CD14-positive monocyte (primary cell): Measurements from ENCODE around the gene ATPAF1. TPM values are rescaled to one million over a fixed set of nuclear protein-coding genes. Genes with fewer than 3 reads are reported as not detected.

Source experiments
- DNase-seq, 3 donors: peaks; one replicate each; pipeline ENCODE4 v3.0.0-alpha.2; 2011 to 2022
- H2AFZ ChIP-seq: 2 replicates; pipeline ENCODE4 v1.6.0; 2012; ENCODE audit warnings: mild to moderate bottlenecking, low read depth, low read length, inconsistent platforms; ENCODE audit not compliant: insufficient read depth, poor library complexity, severe bottlenecking
- H3K27ac ChIP-seq, 2 donors: 1 replicate in 1 of 2; 2 replicates in 1 of 2; pipeline ENCODE4 v1.5.1; 2012 to 2013; ENCODE audit warnings: low read length in 2 of 2, control low read depth in 1 of 2, inconsistent platforms in 1 of 2, low read depth in 1 of 2, mild to moderate bottlenecking in 1 of 2
- H3K27me3 ChIP-seq, 2 donors: one replicate each; pipeline versions ENCODE4 v1.6.0 to v1.6.1; 2011 to 2013; ENCODE audit warnings: low read length in 2 of 2; ENCODE audit not compliant: control insufficient read depth in 2 of 2, insufficient read depth in 2 of 2
- H3K36me3 ChIP-seq, 2 donors: replicated peaks in 1 of 2; 1 replicate in 1 of 2; 2 replicates in 1 of 2; pipeline versions ENCODE4 v1.5.1 to v1.6.1; 2012 to 2013; ENCODE audit warnings: low read length in 2 of 2, control low read depth in 1 of 2, inconsistent platforms in 1 of 2, mild to moderate bottlenecking in 1 of 2; ENCODE audit not compliant: insufficient read depth in 2 of 2, control insufficient read depth in 1 of 2
- H3K4me1 ChIP-seq, 2 donors: 1 replicate in 1 of 2; 2 replicates in 1 of 2; pipeline versions ENCODE4 v1.5.1 to v1.6.1; 2012 to 2013; ENCODE audit warnings: low read length in 2 of 2, control low read depth in 1 of 2, inconsistent platforms in 1 of 2, mild to moderate bottlenecking in 1 of 2, moderate library complexity in 1 of 2; ENCODE audit not compliant: insufficient read depth in 2 of 2, control insufficient read depth in 1 of 2
- H3K4me2 ChIP-seq: replicated peaks from 2 replicates; pipeline ENCODE3; 2012; ENCODE audit warnings: low read length, moderate library complexity, mild to moderate bottlenecking; ENCODE audit not compliant: poor library complexity, severe bottlenecking; ENCODE audit errors: extremely low read depth
- H3K4me3 ChIP-seq, 3 experiments: fragments of 200-600 bp in 1 of 3; sonication (generic) in 1 of 3; replicated peaks in 1 of 3; 1 replicate in 2 of 3; 2 replicates in 1 of 3; pipeline ENCODE4 v1.5.1; 2011 to 2013; ENCODE audit warnings: low read length in 3 of 3, mild to moderate bottlenecking in 3 of 3, control low read depth in 2 of 3, low read depth in 2 of 3, inconsistent platforms in 1 of 3, moderate library complexity in 1 of 3
- H3K79me2 ChIP-seq: 2 replicates; pipeline ENCODE4 v1.6.0; 2012; ENCODE audit warnings: mild to moderate bottlenecking, control low read depth, inconsistent platforms, low read length, moderate library complexity; ENCODE audit not compliant: insufficient read depth
- H3K9ac ChIP-seq: 2 replicates; pipeline ENCODE4 v1.6.0; 2017; ENCODE audit warnings: low read length, mild to moderate bottlenecking; ENCODE audit not compliant: insufficient read depth, poor library complexity, severe bottlenecking
- H3K9me3 ChIP-seq, 2 donors: replicated peaks in 1 of 2; 1 replicate in 1 of 2; 2 replicates in 1 of 2; pipeline versions ENCODE4 v1.5.1 to v1.6.1; 2012 to 2013; ENCODE audit warnings: low read length in 2 of 2, control low read depth in 1 of 2; ENCODE audit not compliant: control insufficient read depth in 1 of 2, insufficient read depth in 1 of 2
- H4K20me1 ChIP-seq: 2 replicates; pipeline ENCODE4 v1.6.0; 2012; ENCODE audit warnings: mild to moderate bottlenecking, low read length, control low read depth, moderate library complexity; ENCODE audit not compliant: insufficient read depth
- H3K27ac Mint-ChIP-seq, 7 donors: one replicate each; pipeline ENCODE4 v1.8.0; 2020; ENCODE audit warnings: mild to moderate bottlenecking in 7 of 7, mixed read lengths in 7 of 7, moderate library complexity in 6 of 7, inconsistent platforms in 2 of 7
- H3K27me3 Mint-ChIP-seq, 3 donors: one replicate each; pipeline ENCODE4 v1.8.0; 2021 to 2022; ENCODE audit warnings: low read depth in 3 of 3, mild to moderate bottlenecking in 3 of 3, mixed read lengths in 3 of 3, moderate library complexity in 3 of 3, inconsistent platforms in 1 of 3
- H3K36me3 Mint-ChIP-seq, 2 donors: one replicate each; pipeline ENCODE4 v1.8.0; 2020; ENCODE audit warnings: mixed read lengths in 2 of 2, inconsistent platforms in 1 of 2, mild to moderate bottlenecking in 1 of 2
- H3K4me1 Mint-ChIP-seq: one replicate; pipeline ENCODE4 v1.8.0; 2020; ENCODE audit warnings: mild to moderate bottlenecking, mixed read lengths
- H3K4me3 Mint-ChIP-seq, 2 donors: one replicate each; pipeline ENCODE4 v1.8.0; 2020; ENCODE audit warnings: mild to moderate bottlenecking in 2 of 2, mixed read lengths in 2 of 2, moderate library complexity in 1 of 2
- H3K9me3 Mint-ChIP-seq, 7 donors: one replicate each; pipeline ENCODE4 v1.8.0; 2020 to 2022; ENCODE audit warnings: mixed read lengths in 7 of 7, mild to moderate bottlenecking in 6 of 7, moderate library complexity in 6 of 7, inconsistent platforms in 2 of 7
- WGBS: methylation state at CpG from one replicate; pipeline ENCODE4 v1.1.5; 2013; ENCODE audit warnings: missing lambda C conversion rate; ENCODE audit not compliant: insufficient coverage; 5-methylcytosine and 5-hydroxymethylcytosine counted together
- intact Hi-C, 2 donors: fragments of 100-400 bp; cut with micrococcal nuclease; formaldehyde crosslinking; loops; one replicate each; pipeline versions ENCODE4 v1.15.0 to v1.15.1; 2023
- polyA plus RNA-seq, 3 donors: library from polyadenylated mRNA; depleted of rRNA in 1 of 3; unstranded in 2 of 3; stranded (reverse) in 1 of 3; fragments of 300-500 nt in 2 of 3; fragments of >200 nt in 1 of 3; fragmentation: Illumina TruSeq in 2 of 3; gene quantifications; 1 replicate in 2 of 3; 2 replicates in 1 of 3; pipeline ENCODE4 v1.2.3, GENCODE V29; 2012 to 2021
- TF ChIP-seq, protein P1 (sequence below): fragments of 200-600 bp; IDR thresholded peaks from one replicate; pipeline ENCODE4 v1.8.0; 2022; ENCODE audit warnings: antibody characterized with exemption, mild to moderate bottlenecking

The ATPAF1 gene
- polyA plus RNA-seq, 3 donors = 16.9 to 45.4 (median 33.4) TPM

- H3K9me3 Mint-ChIP-seq = no peaks in the 10 kb centered on the region
- H3K27me3 Mint-ChIP-seq = peaks cover 0 to 3% (median 0%) of the 10 kb centered on the region in 3 donors
- TF ChIP-seq, protein P1, sequence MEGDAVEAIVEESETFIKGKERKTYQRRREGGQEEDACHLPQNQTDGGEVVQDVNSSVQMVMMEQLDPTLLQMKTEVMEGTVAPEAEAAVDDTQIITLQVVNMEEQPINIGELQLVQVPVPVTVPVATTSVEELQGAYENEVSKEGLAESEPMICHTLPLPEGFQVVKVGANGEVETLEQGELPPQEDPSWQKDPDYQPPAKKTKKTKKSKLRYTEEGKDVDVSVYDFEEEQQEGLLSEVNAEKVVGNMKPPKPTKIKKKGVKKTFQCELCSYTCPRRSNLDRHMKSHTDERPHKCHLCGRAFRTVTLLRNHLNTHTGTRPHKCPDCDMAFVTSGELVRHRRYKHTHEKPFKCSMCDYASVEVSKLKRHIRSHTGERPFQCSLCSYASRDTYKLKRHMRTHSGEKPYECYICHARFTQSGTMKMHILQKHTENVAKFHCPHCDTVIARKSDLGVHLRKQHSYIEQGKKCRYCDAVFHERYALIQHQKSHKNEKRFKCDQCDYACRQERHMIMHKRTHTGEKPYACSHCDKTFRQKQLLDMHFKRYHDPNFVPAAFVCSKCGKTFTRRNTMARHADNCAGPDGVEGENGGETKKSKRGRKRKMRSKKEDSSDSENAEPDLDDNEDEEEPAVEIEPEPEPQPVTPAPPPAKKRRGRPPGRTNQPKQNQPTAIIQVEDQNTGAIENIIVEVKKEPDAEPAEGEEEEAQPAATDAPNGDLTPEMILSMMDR = no peak
- Histone ChIP-seq H3K27ac (no peak overlapping the region), H3K9me3 (no peaks in the 10 kb centered on the region), H3K4me1 (peaks cover 80 to 84% of the 10 kb centered on the region in 2 donors), H2AFZ (no peak overlapping the region), H3K9ac (no peak overlapping the region), H3K4me3 (peak overlapping the region in 1 of 3 experiments; percentile 27), H3K79me2 (peaks cover 34% of the 10 kb centered on the region), H4K20me1 (peaks cover 30% of the 10 kb centered on the region), H3K27me3 (no peaks in the 10 kb centered on the region), H3K4me2 (no peak overlapping the region), H3K36me3 (peaks cover 20 to 44% of the 10 kb centered on the region in 2 donors)
- no CpG with 5 or more reads among the region's 5 CpGs for WGBS
- H3K4me3 Mint-ChIP-seq = no peak overlapping the region
- peak overlapping the region in 3 of 7 donors; percentile 50 to 81 (median 58) for H3K27ac Mint-ChIP-seq
- H3K36me3 Mint-ChIP-seq = peaks cover 41 to 52% of the 10 kb centered on the region in 2 donors
- DNase-seq = no peak
- peaks cover 87% of the 10 kb centered on the region for H3K4me1 Mint-ChIP-seq
- intact Hi-C loops = loop anchor here in 1 of 2 donors (1.0 to 5.0 kb wide), 2 partner anchors 11 to 34 kb away; partner anchors contain the start of gene MOB3C
Measured at GRCh38 chr1:46583494-46583893, 84.7 kb downstream of the ATPAF1 start.

GRCh38 chr1:46582972-46583371 is 85.2 kb downstream of the ATPAF1 start:
- Histone ChIP-seq H3K36me3 (peaks cover 24 to 50% of the 10 kb centered on the region in 2 donors), H4K20me1 (peaks cover 33% of the 10 kb centered on the region), H3K4me3 (peak overlapping the region in 1 of 3 experiments; percentile 27), H2AFZ (no peak overlapping the region), H3K27me3 (no peaks in the 10 kb centered on the region), H3K4me2 (peak overlapping the region; percentile 2), H3K9ac (no peak overlapping the region), H3K4me1 (peaks cover 81 to 88% of the 10 kb centered on the region in 2 donors), H3K27ac (peak overlapping the region in 1 of 2 donors; percentile 86), H3K79me2 (peaks cover 34% of the 10 kb centered on the region), H3K9me3 (no peaks in the 10 kb centered on the region)
- no peaks in the 10 kb centered on the region for H3K9me3 Mint-ChIP-seq
- intact Hi-C loops = loop anchor here in 1 of 2 donors (1.0 to 5.0 kb wide), 2 partner anchors 11 to 34 kb away; partner anchors contain the start of gene MOB3C
- TF ChIP-seq, protein P1 = no peak
- peak overlapping the region; percentile 73 to 99 (median 86) for H3K27ac Mint-ChIP-seq
- DNase-seq = peak in 2 of 3 donors; percentile 35 to 39
- WGBS = 4% methylated on average over 3 of the region's 7 CpGs
- peak overlapping the region in 1 of 2 donors; percentile 40 for H3K4me3 Mint-ChIP-seq
- peaks cover 0 to 3% (median 0%) of the 10 kb centered on the region in 3 donors for H3K27me3 Mint-ChIP-seq
- H3K36me3 Mint-ChIP-seq = peaks cover 44 to 57% of the 10 kb centered on the region in 2 donors
- peaks cover 90% of the 10 kb centered on the region for H3K4me1 Mint-ChIP-seq

Other genes with a start within 250 kb of the ATPAF1 start
- not detected for gene DMBX1, start 178.5 kb downstream of the ATPAF1 start, polyA plus RNA-seq
- gene KNCN, start 116.7 kb downstream of the ATPAF1 start, polyA plus RNA-seq = not detected
- gene MKNK1, start 64.1 kb downstream of the ATPAF1 start, polyA plus RNA-seq = 100 to 1,000 TPM in 1 of 3 donors, 10 to 100 TPM in 2; 38.2 to 144 (median 38.6) TPM
- 10 to 100 TPM in 1 of 3 donors, 1 to 10 TPM in 2; 5.3 to 18.1 (median 6.1) TPM for gene MOB3C, start 51.6 kb downstream of the ATPAF1 start, polyA plus RNA-seq
- not detected for gene TEX38, start 3.5 kb upstream of the ATPAF1 start, polyA plus RNA-seq
- gene EFCAB14, start 50.8 kb upstream of the ATPAF1 start, polyA plus RNA-seq = 10 to 100 TPM; 31.4 to 75.5 (median 49.8) TPM
- gene CYP4B1, start 130.7 kb upstream of the ATPAF1 start, polyA plus RNA-seq = not detected